Activated CD4-positive, alpha-beta T cell treated with anti-CD3 and anti-CD28 coated beads for 1 hour (primary cell): ENCODE results near the gene MBNL2.
"Not testable (repeated sequence)": the region's sequence is repeated elsewhere in the genome, so short reads cannot be mapped to it uniquely, and the experiment has no call there.

Experiments used
- DNase-seq: peaks from one replicate; pipeline ENCODE4 v3.0.0-alpha.2; 2020

Gene MBNL2

DNA sequence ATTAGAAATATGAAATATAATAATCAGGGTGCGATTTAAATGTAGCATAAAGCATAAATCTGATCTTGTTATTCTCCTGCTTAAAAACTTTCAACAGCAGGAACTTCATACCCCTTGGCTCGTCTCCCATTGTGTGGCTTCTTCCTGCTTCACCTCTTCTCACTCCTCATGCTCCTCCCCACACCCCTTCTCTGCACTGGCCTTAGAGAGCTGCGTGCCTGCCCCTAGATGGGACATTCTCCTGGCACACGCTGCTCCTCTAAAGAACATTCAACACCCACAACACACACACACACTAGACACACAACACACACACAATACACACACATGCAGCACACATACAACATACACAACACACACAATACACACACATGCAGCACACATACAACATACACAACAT is 107.2 kb downstream of the MBNL2 start:
- no peak for DNase-seq

DNA sequence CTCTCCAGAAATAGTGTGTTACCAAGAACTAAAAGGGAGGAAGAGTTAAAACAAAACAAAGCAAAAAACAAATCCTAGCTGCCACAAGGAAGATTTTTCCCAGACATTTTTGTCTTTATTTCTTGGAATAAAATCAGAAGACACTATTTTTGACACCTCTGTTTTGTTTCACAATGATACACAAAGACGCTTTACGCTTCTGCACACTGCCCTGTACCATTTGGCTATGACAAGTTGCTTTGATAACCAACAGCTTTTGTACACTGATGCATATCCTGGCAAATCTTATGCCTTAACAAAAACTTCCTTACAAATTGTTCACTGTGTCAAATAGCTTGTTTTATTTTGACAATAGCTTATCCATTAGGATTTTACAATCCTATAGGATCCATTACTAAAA is 108.3 kb downstream of the MBNL2 start:
- no peak for DNase-seq

DNA sequence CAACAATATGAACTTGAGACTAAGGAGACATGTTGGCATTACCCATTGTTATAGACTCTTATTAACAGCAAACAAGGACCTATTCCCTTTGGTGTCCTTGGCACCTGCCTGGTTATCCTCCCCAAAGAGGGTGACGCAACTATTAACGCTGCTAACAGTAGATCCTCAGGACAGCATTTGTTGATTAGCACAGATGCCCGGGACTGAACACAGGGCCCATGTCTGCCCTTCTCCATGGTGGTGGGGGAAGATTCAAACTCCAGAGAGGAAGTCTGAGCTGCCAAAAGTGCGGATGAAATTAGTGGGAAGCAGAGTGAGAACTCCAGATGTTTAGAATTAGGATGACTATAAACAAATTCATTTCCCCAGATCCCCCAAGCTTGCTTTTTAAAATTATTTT is 110.6 kb downstream of the MBNL2 start:
- DNase-seq: no peak

DNA sequence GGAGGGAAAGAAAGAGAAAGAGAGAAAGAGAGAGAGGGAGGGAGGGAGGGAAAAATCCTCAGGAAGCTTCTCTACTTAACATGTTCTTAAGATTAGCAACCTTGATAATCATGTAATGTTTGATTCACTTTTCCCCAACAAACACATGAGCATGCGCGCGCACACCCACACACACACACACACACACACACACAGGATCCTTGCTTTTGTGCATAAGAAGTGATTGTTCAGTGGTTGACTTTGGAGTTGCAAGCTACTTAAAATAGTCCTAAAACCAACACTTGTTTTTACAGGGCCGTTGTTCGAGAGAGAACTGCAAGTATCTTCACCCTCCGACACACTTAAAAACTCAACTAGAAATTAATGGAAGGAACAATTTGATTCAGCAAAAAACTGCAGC is 111.8 kb downstream of the MBNL2 start:
- no peak for DNase-seq

DNA sequence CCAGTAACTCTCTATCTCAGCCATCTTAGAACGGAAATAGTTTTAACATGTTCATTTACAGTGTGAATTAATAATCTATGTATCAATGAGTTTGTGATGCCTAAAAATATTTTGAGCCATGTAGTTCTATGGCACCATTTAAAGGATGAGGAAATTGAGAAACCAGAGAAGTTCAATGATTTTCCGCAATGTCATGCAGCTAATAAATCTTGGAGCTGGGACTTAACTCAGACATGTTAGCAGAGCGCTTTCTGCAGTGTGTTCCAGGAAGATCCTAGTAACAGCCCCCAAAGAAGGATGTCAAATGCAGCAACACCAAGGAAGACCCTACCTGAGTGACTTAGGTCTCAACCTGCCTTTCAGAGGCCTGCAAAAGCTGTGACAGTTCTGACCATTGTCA is 112.6 kb downstream of the MBNL2 start:
- DNase-seq: no peak

DNA sequence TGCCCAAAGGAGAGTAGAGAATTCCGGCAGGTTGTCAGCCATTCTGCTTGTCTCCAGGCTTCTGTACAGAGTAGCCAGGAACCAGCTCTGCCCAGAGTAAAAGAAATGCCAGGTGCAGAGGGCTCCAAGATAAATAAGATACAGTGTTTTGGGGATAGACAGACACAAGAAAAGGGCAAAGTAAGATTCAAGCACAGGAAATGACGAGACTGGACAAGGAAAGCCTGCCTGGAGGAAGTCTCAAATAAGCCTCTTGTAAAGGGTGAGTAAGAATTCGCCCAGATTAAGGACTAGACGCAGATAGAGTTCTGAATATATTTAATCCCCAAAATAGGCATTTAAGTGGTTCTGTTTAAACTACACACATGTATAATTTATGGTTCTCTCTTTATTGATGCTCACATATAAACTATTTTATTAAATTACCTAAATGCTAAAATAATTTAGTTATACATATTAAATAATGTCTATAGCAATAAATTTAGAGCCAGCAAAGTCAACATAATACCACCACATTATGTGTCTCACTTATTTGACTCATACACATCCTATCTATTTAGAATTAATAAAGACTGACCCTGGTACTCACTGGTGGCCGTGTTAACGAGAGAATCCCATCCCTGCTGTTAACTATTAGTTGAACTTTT is 113.5 kb downstream of the MBNL2 start:
- no peak for DNase-seq

DNA sequence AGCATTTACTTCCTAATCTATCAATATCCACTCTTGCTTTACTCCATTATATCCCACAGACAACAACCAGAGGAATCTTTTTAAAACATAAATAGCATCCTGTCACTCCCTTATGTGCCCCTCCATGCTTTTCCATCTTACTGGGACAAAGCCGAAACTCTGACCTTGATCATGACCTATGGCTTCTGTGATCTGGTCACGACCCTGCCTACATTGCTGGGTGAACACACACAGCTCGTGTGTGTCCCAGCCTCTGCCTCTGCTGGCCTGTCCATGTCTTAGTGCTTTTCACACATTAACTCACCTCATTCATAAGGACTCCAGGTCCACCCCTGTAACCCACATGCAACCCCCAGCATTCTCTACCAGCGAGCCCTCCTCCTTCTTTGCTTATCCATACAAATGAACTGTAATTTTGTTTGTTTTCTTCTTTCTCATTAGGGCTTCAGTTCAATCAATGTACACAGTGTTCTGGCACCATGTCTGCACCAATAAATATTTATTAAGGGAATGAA is 115.9 kb downstream of the MBNL2 start:
- DNase-seq: no peak

DNA sequence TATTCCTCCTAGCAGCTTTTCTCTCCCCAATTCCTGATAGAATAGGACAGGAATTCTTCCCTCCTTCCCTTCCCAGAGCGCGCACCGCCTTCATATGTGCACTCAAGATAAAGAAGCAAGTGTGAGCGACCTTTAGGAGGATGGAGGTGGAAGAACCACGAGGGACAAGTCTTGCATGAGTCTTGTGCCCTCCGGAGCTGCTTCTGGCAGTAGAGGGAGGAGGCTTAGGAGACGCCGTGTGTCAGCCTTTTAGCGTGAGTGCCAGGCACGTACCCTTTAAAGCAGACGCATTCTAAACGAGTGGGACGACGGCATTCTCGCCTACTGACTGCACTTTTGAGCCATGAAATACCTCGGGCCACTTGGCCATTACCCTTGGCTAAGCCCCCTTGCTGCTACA is 116.4 kb downstream of the MBNL2 start:
- no peak for DNase-seq

DNA sequence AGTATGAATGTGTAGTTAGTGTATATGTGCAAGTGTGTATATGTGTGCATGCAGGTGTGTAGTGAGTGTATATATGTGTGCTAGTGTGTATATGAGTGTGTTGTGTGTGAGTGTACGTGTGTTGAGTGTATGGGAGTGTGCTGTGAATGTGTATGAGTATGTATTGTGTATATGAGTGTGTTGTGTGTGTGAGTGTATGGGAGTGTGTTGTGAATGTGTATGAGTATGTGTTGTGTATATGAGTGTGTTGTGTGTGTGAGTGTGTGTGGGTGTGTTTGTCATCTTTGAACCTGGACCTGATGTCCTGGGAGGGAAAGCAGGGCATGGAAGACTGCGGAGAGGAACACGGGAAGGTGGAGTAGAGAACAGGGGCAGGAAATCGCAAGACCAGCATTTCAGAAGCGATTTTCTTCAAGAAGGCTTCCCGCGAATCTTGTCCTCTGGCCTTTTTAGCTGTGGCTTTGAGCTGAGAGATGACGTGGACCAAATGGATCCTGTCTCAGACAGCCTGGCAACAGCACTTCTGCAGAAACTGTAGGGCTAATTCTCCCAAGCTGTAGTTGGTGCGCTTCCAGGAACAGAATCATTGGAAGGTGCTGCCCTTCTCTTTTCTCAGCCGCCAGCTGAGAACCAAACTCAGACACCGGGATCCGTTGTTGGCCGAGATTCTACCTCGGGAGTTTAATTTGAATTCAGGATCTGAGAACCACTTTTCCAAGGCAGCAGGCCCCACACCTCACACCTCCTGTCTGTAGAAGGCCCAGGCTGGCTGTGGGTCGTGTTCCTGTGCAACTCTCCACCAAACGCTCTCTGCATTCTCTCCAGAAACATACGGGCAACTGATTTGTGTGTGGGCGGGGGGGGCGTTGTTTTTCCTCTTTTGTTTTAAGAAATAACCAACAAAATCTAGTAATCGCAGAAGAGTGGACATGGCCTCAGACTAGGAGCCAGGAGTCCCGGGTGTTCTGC is 117.2 kb downstream of the MBNL2 start:
- no peak for DNase-seq

DNA sequence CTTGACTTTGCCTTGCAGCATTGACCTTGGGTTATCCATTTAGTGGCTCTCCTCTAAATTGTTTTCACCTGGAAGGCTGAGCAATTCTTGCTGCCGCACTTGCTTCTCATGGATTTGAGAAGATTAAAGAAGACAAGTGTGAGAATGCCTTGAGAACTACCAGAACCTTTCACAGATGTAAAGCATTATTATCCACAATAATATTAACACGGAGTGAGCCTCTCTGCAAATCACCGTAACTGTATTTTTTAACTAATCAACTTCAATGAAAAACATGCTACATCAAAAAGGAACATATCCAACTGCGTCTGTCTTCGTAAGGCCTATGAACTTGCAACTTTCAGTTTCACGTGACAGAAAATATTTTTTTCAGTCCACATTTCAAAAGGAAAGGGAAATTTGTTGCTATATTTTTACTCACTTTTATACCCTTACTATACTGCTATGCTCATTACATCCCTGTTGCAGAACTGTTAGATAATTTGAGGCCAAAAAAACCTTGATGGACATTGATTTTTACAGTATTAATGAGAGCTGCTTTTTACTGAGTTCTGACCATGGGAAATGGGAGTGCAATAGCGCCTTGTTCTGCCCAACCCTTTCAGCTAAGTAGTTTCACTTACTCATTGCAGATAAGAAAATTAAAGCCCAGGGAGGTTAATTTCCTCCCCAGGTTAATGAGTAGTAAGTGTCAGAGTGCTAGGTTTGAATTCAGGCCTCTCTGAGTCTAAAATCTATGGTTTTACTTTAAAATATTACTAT is 118.0 kb downstream of the MBNL2 start:
- DNase-seq: no peak

DNA sequence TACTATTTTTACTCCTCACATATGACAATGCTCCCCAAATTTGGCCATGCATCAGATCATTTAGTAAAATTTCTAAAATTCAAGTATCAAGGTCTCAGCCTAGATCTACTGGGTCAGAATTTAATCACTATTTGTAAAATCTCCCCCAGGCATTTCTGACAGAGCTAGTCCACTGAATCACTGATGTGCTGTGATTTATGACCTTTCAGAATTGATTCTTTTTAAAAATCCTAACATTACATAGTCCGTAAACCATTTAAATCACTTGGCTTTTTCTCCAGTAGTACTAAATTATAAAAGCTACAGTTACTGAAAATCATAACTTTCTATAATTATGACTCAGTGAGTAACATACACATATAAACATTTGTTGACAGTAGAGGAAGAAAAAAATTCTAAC is 119.0 kb downstream of the MBNL2 start:
- DNase-seq: no peak

DNA sequence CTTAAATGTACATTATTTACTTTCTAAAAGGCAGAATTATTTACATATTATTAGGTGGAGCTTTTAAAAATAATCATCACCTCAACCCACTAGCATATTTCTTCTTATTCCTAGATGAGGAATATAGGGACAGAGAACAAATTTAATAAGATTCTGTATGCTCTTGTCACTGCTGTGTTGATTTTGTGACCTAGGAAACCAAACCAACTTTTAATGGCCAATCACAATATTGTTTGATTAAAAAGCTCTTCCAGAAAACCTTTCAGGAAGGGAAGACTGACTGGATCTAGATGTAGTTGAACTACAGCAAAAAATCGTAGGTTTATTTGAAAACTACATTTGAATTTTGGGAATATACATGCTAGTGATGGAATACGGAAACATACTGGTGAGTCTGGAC is 120.0 kb downstream of the MBNL2 start:
- no peak for DNase-seq

DNA sequence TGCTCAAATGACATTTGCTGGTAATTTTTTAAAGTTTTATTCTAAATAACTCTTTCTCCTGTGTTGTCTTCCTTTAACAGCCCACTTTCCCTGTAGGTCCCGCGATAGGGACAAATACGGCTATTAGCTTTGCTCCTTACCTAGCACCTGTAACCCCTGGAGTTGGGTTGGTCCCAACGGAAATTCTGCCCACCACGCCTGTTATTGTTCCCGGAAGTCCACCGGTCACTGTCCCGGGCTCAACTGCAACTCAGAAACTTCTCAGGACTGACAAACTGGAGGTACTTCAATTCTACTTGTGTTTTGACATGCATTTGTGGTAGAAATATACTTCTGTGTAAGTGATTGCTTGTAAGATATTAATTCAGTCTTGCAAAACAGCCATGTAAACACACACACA is 120.8 kb downstream of the MBNL2 start:
- DNase-seq: no peak

DNA sequence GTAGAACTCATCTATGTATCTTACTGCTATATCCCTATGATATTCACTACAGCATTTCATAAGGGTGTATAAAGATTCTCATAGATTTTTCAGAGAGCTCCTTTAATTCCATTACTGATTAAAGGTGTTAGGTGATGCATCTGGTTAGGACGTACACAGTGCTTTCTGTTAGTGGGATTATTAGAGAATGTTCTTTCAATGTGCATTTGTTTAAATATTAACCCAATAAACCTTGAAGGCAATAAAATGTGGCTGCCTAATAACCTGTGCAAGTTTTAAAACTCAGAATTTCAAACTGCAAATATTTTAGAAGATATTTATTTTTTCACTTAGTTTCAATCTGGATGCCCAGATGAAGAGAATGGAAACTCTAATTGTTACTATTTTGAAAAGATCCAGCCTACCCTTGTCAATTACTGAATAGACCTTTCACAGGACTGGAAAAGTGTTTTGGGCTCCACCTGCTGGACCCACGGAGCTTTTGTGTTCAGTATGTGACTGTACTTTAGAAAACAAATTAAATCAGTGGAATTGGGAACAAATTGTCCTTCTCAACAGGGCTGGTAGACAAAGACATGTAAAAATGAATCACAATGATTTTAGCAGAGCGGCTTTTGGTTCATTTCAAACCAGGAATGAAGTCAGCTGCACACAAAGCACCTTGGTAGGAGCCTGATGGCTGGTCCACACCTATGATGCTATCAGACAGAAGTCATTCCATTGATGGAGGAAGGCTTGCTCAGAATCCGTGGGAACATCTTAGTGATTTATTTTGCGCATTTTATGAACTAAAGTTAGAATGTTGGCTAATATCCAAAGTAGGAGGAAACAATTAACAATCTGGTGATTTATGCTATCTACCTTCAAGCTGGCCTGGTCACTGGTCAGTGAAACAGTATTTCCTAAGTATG is 122.4 kb downstream of the MBNL2 start:
- DNase-seq: no peak

DNA sequence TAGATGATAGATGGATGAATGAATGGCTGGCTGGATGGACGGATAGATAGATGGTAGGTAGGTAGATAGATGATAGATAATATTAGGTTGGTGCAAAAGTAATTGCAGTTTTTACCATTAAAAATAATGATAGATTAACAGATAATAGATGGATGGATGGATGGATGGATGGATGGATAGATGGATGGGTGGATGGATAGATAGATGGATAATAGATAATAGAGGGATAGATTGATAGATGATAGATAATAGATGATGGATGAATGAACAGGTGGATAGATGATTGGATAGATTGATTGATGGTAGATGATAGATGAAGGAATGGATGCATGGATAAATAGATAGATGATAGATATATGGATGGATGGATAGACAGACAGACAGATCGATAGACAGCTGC is 124.0 kb downstream of the MBNL2 start:
- no peak for DNase-seq

DNA sequence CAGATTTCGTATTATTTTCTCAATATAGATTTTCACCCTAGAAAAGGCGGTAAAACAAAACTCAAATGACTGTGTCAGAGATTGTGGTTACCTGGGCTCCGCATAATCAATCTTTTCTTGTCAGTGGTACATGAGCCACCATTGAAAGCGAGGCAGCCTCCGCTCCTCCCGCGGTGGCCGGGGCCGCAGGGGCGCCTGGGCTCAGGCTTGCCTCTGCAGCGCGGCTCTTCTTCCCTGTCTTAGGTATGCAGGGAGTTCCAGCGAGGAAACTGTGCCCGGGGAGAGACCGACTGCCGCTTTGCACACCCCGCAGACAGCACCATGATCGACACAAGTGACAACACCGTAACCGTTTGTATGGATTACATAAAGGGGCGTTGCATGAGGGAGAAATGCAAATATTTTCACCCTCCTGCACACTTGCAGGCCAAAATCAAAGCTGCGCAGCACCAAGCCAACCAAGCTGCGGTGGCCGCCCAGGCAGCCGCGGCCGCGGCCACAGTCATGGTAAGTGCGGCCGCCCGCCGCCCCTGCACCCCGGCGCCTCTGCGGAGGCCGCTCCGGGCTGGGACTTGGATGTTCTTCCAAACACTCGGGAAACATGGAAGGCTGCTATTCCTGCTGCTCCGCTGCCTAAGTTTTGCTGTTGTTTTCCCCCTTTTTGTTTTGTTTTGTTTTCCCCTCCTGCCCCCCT is 124.6 kb downstream of the MBNL2 start:
- no peak for DNase-seq

DNA sequence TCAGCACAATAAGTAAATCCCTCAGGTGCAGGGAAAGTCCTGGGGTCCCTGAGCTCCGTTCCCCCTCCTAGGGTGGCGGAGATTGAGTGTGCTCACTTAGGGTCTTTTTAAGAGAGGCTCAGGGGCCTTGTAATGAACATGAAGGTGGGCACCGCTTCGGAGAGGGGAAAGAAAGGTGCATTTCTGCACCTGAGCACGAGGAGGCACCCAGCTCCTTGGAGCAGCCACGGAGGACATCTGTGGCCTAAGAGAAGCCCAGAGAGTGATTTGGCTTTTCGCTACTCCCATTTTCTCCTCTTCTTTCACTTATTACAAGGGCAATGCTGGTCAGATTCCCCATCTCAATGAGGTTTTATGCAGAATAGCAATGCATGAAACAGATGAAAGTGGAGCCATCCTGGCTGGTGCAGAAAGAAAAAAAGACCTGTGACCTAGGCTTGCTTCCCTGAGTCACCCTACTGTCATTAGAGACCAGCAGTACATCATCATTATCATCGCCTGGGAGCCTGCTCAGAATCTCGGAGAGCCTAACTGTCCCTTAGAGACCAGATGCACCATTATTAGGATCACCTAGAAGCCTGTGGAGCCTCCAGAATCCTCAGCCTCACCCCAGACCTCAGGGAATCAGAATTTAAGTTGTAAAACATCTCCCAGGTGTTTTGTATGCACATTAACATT is 125.3 kb downstream of the MBNL2 start:
- no peak for DNase-seq

DNA sequence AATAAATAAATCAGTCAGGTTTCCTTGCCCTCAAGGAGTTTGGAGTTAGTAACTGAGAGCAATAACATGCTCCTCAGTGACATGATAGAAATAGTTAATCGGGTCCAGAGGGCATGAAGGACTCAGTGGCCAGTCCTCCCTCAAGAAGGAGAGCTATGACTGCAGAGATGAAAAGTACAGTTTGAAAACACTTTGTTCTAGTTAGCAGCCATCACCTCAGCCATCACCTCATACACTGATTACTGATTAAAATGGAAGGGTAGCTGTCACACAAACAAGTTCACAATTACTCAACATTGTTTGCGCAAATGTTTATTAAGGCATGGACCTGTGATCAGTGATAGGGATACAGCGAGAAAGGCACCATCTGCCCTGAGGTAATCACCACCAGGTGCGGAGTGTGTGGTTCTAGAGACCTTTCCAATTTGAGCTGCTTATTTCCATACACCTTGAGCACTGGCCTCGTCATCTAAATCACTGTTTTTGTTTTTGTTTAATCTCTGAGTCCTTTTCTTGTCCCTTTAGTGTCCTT is 126.5 kb downstream of the MBNL2 start:
- DNase-seq: no peak

DNA sequence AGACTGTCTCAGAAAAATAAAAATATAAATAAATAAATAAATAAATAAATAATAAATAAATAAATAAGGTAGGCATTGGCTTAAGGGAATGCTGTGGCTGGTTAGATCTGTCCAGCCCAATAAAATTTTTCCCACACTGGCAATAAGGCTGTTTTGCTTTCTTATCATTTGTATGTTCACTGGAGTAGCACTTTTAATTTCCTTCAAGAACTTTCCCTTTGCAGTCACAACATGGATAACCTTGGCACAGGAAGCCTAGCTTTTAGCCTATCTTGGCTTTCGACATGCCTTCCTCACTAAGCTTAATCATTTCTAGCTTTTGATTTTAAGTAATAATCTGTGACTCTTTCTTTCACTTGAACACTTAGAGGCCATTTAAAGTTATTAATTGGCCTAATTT is 129.9 kb downstream of the MBNL2 start:
- DNase-seq: not testable (repeated sequence)

DNA sequence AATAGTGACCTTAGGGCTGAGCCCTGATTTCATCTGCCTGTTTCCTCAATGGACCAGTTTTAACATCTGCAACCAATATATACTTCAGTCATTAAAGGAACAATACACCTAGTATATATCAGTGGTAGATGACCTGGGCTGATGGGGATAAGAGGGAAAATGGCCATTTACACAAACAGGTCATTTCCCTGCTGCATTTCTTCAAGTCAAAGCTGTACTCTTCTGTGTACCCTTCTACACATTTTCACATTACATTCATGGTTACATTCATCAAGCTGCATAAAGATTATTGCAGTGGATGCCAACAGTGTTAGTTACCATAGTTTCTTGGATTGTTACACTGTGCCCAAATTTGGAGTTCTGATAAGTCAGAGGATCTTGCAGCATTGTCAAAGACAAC is 130.7 kb downstream of the MBNL2 start:
- DNase-seq: no peak
